Fibroblast of the aortic adventitia (primary cell): Measurements from ENCODE around the gene IQCK. TPM values are rescaled to one million over a fixed set of nuclear protein-coding genes. Genes with fewer than 3 reads are reported as not detected.

Experiments used
- DNase-seq: peaks from one replicate; pipeline ENCODE4 v3.0.0-alpha.2; 2010; ENCODE audit warnings: low read depth
- H3K4me3 ChIP-seq: 2 replicates; pipeline ENCODE4 v1.5.1; 2011; ENCODE audit warnings: low read depth, mild to moderate bottlenecking, control low read depth, low read length, moderate library complexity
- total RNA-seq: library from RNA; depleted of rRNA; stranded (reverse); fragments of >200 nt; gene quantifications from 2 replicates; pipeline ENCODE4 v1.2.3, GENCODE V29; 2012; ENCODE audit warnings: low replicate concordance
- TF ChIP-seq, protein P1 (sequence below): IDR thresholded peaks from 2 replicates; pipeline ENCODE4 v1.5.1; 2011; ENCODE audit warnings: mild to moderate bottlenecking, low read length, control low read depth, inconsistent platforms; ENCODE audit not compliant: insufficient read depth

IQCK gene
- total RNA-seq, 1 donor = 22.3 TPM

DNA sequence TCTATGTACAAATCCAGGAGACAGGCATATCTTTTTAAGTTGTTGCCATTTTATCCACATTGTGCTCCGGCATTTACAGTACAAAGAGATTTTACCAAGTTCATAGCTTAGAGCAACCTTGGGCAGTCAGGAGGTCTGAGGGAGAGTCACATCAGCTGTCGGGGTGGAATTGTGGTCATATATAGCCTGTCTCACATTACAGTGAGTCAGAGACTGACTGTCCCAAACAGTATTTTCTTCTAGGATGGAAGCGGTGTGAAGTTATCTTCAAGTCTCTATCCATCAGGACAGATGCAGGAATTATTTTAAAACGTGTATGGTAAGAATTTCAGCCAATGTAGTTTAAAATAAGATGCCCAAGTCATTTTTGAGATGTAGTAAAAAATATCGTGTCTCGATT lies 113.6 kb downstream of the IQCK start:
- TF ChIP-seq, protein P1, sequence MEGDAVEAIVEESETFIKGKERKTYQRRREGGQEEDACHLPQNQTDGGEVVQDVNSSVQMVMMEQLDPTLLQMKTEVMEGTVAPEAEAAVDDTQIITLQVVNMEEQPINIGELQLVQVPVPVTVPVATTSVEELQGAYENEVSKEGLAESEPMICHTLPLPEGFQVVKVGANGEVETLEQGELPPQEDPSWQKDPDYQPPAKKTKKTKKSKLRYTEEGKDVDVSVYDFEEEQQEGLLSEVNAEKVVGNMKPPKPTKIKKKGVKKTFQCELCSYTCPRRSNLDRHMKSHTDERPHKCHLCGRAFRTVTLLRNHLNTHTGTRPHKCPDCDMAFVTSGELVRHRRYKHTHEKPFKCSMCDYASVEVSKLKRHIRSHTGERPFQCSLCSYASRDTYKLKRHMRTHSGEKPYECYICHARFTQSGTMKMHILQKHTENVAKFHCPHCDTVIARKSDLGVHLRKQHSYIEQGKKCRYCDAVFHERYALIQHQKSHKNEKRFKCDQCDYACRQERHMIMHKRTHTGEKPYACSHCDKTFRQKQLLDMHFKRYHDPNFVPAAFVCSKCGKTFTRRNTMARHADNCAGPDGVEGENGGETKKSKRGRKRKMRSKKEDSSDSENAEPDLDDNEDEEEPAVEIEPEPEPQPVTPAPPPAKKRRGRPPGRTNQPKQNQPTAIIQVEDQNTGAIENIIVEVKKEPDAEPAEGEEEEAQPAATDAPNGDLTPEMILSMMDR = no peak
- peak; percentile 65 for DNase-seq
- no peak overlapping the region for H3K4me3 ChIP-seq

DNA sequence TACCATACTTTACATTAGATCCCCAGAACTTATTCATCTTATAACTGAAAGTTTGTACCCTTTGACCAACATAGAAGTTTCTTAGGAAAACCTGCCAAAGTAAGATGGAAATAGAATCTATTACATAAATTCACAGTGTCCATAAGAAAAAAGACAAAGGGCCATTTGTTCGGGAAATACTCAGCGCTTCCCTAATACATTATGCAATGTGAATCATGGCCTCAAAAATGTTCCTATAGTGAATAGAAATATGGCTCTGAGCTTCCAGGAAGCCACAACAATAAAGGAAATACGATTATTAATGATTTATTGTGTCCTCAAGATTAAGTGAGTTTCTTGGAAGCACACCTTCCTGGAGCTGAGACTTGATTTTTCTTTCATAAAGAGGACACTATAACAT lies 115.1 kb downstream of the IQCK start:
- TF ChIP-seq, protein P1 = no peak
- no peak overlapping the region for H3K4me3 ChIP-seq
- no peak for DNase-seq

DNA sequence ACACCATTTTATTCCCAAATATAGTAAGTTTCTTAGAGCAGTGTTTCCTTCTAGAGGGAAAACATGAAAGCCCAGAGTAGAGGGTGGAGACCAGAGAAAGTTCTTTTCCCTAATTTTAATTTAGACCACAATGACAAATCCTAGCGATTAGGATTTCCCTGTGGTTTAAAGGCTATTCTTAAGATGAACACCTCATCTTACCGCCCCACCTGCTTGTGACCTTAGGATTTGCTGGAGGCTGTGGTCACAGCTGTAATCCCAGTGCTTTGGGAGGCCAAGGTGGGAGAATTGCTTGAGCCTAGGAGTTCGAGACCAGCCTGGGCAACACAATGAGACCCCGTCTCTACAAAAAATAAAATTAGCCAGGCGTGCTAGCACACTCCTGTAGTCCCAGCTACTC lies 115.5 kb downstream of the IQCK start:
- H3K4me3 ChIP-seq = no peak overlapping the region
- TF ChIP-seq, protein P1 = no peak
- DNase-seq = no peak

DNA sequence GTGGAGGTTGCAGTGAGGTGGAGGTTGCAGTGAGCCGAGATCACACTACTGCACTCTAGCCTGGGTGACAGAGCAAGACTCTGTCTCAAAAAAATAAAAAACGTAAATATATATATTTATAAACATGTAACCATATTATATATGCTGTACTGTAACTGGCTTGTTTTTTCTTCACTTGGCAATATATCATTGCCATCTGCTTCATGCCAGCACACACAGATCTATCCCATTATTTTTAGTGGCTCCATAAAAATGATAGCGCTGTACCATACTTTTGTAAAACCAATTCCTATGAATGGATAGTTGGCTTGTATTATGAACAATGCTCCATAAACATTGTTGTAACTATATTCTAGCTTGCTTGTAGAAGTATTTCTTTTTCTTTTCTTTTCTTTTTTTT lies 117.1 kb downstream of the IQCK start:
- H3K4me3 ChIP-seq = no peak overlapping the region
- TF ChIP-seq, protein P1 = no peak
- DNase-seq = no peak

DNA sequence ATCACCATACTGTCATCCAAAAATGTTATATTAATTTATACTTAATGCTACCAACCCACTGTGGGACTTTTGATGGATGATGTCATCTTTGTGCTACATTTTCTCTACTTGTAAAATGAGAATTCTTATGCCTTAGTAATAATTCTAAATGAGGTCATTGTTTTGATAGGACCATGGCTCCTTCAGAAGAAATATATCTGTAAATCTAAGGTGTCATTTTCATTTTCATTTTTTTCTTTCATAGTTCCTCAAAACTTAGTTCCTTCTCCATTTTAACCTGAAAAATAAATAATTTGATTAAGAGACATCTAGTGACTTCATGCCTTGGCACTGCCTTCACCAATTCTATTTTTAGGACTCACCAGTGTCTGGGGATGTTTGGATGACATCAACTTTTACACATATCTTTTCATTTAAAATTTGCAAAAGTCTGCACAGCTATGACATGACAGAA lies 117.9 kb downstream of the IQCK start:
- TF ChIP-seq, protein P1 = no peak
- H3K4me3 ChIP-seq = no peak overlapping the region
- peak; percentile 63 for DNase-seq

DNA sequence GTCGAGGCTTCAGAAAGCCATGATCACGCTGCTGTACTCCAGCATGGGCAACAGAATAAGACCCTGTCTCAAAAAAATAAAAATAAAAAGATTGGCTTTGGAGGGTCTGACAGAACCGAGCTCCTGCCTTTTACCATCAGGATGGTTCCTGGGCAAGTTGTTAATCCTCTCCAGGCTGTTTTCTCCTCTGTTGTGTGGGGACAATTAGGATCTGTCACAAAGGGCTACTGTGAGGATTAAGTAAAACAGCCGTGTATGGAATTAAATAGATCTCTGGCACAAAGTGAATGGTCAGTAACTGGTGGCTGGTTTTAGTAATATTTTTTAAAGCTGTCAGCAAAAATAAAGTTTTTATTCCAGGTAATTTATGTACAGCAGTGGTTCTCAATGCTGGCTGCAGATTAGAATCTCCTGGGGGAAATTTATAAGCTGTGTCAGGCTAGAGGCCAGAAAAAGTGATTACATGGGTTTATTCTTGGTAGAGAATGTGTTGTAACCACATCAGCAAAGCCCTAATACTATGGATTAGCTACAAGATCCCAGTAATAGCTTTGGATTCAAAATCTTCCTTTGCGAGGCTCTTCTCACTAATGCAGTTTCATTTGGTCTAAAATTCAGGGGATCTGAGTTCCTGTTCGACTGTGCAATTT lies 119.4 kb downstream of the IQCK start:
- H3K4me3 ChIP-seq = no peak overlapping the region
- TF ChIP-seq, protein P1 = no peak
- DNase-seq = peak; percentile 58
